Endodermal cell (in vitro differentiated cells): ENCODE measurements around the gene BRSK2. TPM values are rescaled to one million over a fixed set of nuclear protein-coding genes. Genes with fewer than 3 reads are reported as not detected.

Experiments
- DNase-seq: peaks from one replicate; pipeline ENCODE4 v3.0.0-alpha.2; 2017
- H3K27ac ChIP-seq: 2 replicates; pipeline ENCODE4 v1.5.1; 2013; ENCODE audit warnings: mild to moderate bottlenecking, low read depth, low read length, moderate library complexity
- H3K27me3 ChIP-seq: 2 replicates; pipeline ENCODE4 v1.6.1; 2013; ENCODE audit warnings: mild to moderate bottlenecking, low read length, moderate library complexity; ENCODE audit not compliant: insufficient read depth, control insufficient read depth, poor library complexity, severe bottlenecking
- H3K36me3 ChIP-seq: 2 replicates; pipeline ENCODE4 v1.7.0; 2013; ENCODE audit warnings: mild to moderate bottlenecking, low read length, moderate library complexity; ENCODE audit not compliant: control insufficient read depth, insufficient read depth
- H3K4me1 ChIP-seq: one replicate; pipeline ENCODE4 v1.7.0; 2013; ENCODE audit warnings: low read length; ENCODE audit not compliant: control insufficient read depth, insufficient read depth
- H3K4me3 ChIP-seq: 2 replicates; pipeline ENCODE4 v1.5.1; 2013; ENCODE audit warnings: mild to moderate bottlenecking, low read length, moderate library complexity
- H3K9ac ChIP-seq: 2 replicates; pipeline ENCODE4 v1.6.1; 2013; ENCODE audit warnings: mild to moderate bottlenecking, low read length, moderate library complexity; ENCODE audit not compliant: poor library complexity, severe bottlenecking; ENCODE audit errors: extremely low read depth
- H3K9me3 ChIP-seq: 2 replicates; pipeline ENCODE4 v1.6.1; 2013; ENCODE audit warnings: mild to moderate bottlenecking, low read length, moderate library complexity; ENCODE audit not compliant: control insufficient read depth
- H3K27ac Mint-ChIP-seq: 2 replicates; pipeline ENCODE4 v1.8.0; 2020; ENCODE audit warnings: mixed read lengths
- H3K27me3 Mint-ChIP-seq: 2 replicates; pipeline ENCODE4 v1.8.0; 2021; ENCODE audit warnings: mild to moderate bottlenecking, mixed read lengths; ENCODE audit not compliant: insufficient read depth
- H3K36me3 Mint-ChIP-seq: 2 replicates; pipeline ENCODE4 v1.8.0; 2020; ENCODE audit warnings: low read depth, mixed read lengths
- H3K4me1 Mint-ChIP-seq: 2 replicates; pipeline ENCODE4 v1.8.0; 2020; ENCODE audit warnings: mixed read lengths
- H3K4me3 Mint-ChIP-seq: 2 replicates; pipeline ENCODE4 v1.8.0; 2020; ENCODE audit warnings: mild to moderate bottlenecking, moderate library complexity, mixed read lengths
- H3K9me3 Mint-ChIP-seq: 2 replicates; pipeline ENCODE4 v1.8.0; 2020; ENCODE audit warnings: mild to moderate bottlenecking, mixed read lengths
- WGBS, 2 experiments: methylation state at CpG; one replicate each; pipeline versions ENCODE4 v1.1.5 to v1.1.7; 2013; ENCODE audit warnings: missing lambda C conversion rate in 2 of 2, mixed read lengths in 1 of 2; ENCODE audit not compliant: insufficient coverage in 1 of 2, insufficient read length in 1 of 2; 5-methylcytosine and 5-hydroxymethylcytosine counted together
- total RNA-seq, 2 donors: library from RNA; stranded (reverse); fragmentation: NEBNext Ultra II Directional in 1 of 2; extraction: Animal tissue kit (Norgen Biotek cat#: 25700) in 1 of 2; gene quantifications; 2 replicates in 1 of 2; 3 replicates in 1 of 2; pipeline ENCODE4 v1.2.1, GENCODE V29; 2021
- TF ChIP-seq, protein P1 (sequence below): fragments of 200-600 bp; sonication (generic); conservative IDR thresholded peaks from 2 replicates; pipeline ENCODE4 v1.5.0; 2021; ENCODE audit warnings: antibody characterized with exemption, mild to moderate bottlenecking

The BRSK2 gene
- total RNA-seq, 2 donors from 2014 or later: 9.4 to 10.3 TPM

DNA sequence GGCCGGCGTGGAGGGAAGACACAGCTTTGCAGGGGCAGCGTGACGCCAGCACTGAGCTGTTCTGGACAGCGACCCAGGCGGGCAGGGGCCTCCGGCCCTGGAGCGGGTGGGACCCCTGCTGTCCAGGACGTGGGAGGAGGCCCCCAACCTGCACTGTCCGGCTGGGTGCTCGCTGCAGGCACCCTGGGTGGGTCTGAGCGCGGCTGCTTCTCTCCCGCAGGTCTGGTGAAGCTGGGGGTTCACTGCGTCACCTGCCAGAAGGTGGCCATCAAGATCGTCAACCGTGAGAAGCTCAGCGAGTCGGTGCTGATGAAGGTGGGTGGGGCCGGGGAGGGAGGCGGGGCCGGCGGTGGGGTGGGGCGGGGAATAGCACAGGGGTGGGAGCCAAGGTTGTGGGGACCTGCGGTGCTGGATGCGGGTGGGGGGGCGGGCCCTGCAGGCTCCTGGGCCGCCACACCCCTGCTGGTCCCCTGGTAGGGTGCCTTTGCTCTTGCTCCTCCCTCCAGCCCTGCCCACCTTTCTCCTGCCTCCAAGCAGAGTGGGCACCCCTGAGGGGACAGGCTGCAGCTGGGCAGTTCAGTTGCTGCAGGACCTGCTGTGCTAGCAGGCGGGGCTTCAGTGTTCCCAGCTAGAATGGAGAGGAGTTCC lies 46.2 kb downstream of the BRSK2 start:
- H3K4me1 ChIP-seq: no peaks in the 10 kb centered on the region
- Mint-ChIP-seq H3K4me3 (no peak overlapping the region), H3K9me3 (no peaks in the 10 kb centered on the region), H3K4me1 (no peaks in the 10 kb centered on the region), H3K27me3 (no peaks in the 10 kb centered on the region), H3K27ac (no peak overlapping the region), H3K36me3 (no peaks in the 10 kb centered on the region)
- no peak overlapping the region for H3K27ac ChIP-seq
- H3K27me3 ChIP-seq: no peaks in the 10 kb centered on the region
- no peak overlapping the region for H3K4me3 ChIP-seq
- TF ChIP-seq, protein P1, sequence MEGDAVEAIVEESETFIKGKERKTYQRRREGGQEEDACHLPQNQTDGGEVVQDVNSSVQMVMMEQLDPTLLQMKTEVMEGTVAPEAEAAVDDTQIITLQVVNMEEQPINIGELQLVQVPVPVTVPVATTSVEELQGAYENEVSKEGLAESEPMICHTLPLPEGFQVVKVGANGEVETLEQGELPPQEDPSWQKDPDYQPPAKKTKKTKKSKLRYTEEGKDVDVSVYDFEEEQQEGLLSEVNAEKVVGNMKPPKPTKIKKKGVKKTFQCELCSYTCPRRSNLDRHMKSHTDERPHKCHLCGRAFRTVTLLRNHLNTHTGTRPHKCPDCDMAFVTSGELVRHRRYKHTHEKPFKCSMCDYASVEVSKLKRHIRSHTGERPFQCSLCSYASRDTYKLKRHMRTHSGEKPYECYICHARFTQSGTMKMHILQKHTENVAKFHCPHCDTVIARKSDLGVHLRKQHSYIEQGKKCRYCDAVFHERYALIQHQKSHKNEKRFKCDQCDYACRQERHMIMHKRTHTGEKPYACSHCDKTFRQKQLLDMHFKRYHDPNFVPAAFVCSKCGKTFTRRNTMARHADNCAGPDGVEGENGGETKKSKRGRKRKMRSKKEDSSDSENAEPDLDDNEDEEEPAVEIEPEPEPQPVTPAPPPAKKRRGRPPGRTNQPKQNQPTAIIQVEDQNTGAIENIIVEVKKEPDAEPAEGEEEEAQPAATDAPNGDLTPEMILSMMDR: no peak
- H3K36me3 ChIP-seq: no peaks in the 10 kb centered on the region
- 54 to 64% methylated on average over 5 to 18 of the region's 29 CpGs for WGBS, 2 experiments
- DNase-seq: peak; percentile 81
- no peaks in the 10 kb centered on the region for H3K9me3 ChIP-seq
- H3K9ac ChIP-seq: no peak overlapping the region

DNA sequence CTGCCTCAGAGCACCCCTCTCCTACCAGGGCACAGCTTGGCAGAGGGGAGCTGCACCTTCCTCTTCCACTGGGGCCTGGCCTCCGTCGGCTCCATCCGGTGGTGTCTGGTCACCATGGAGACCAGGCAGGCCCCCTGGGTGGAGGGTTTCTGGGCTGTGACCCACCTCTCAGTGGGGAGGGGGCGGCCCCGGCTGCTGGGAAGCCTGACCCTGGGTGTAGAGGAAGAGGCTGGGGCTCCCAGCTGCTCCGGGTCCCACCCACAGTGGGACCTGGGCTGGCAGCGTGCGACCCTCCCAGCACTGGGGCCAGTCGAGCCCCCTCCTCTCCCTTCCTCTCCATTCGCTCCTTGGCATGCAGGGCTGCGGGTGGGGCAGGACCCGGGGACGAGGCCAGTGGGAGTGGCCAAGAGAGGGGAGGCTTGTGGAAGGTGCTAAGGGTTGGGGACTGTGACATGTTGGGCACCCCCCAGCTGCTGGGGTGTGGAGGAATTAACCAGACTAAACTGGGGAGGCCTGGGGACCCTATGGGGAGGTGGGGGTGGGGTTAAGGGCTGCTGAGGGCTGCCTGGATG lies 46.8 kb downstream of the BRSK2 start:
- H3K4me1 Mint-ChIP-seq: no peaks in the 10 kb centered on the region
- no peak overlapping the region for H3K27ac Mint-ChIP-seq
- Histone ChIP-seq H3K27ac (peak overlapping the region; percentile 6), H3K9me3 (no peaks in the 10 kb centered on the region), H3K36me3 (no peaks in the 10 kb centered on the region), H3K27me3 (no peaks in the 10 kb centered on the region), H3K9ac (no peak overlapping the region), H3K4me1 (no peaks in the 10 kb centered on the region), H3K4me3 (no peak overlapping the region)
- H3K4me3 Mint-ChIP-seq: no peak overlapping the region
- WGBS, 2 experiments: 32 to 61% methylated on average over 5 to 13 of the region's 13 CpGs
- TF ChIP-seq, protein P1: no peak
- no peaks in the 10 kb centered on the region for H3K9me3 Mint-ChIP-seq
- no peaks in the 10 kb centered on the region for H3K27me3 Mint-ChIP-seq
- peak; percentile 74 for DNase-seq
- H3K36me3 Mint-ChIP-seq: no peaks in the 10 kb centered on the region

DNA sequence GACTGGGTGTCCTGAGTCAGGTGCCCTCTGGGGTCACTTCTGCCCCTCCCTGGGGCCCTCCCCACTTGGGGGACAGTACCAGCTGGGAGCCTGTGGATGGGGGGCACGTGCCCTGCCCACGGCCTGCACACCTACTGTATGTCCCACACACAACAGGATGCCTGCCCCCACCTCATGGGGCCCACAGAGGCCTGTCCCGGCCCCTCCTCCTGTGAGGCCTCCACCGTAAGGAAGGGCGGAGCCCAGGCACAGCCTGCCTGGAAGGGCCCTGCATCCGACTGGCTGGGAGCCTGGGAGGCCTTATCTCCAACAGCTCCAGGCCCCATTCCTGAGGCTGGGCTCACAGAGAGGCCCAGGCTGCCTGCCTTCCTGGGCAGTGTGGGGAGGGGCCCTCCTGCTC lies 47.8 kb downstream of the BRSK2 start:
- Mint-ChIP-seq H3K4me3 (no peak overlapping the region), H3K36me3 (no peaks in the 10 kb centered on the region), H3K4me1 (no peaks in the 10 kb centered on the region), H3K27me3 (no peaks in the 10 kb centered on the region), H3K9me3 (no peaks in the 10 kb centered on the region), H3K27ac (no peak overlapping the region)
- Histone ChIP-seq H3K36me3 (no peaks in the 10 kb centered on the region), H3K9ac (no peak overlapping the region), H3K27ac (no peak overlapping the region), H3K9me3 (no peaks in the 10 kb centered on the region), H3K27me3 (no peaks in the 10 kb centered on the region), H3K4me1 (no peaks in the 10 kb centered on the region), H3K4me3 (no peak overlapping the region)
- peak; percentile 70 for DNase-seq
- WGBS, 2 experiments: 72% methylated on average over 6 of the region's 6 CpGs; no CpG with 5 or more reads in 1 of the 2 experiments
- TF ChIP-seq, protein P1: no peak
